Fibroblast of the conjunctiva (primary cell): Measurements from ENCODE around the gene WASF3.

ENCODE experiments used
- DNase-seq: peaks from one replicate; pipeline ENCODE4 v3.0.0-alpha.2; 2010; ENCODE audit warnings: low read depth

The WASF3 gene

GRCh38 chr13:26686285-26686684 is 128.8 kb downstream of the WASF3 start:
- DNase-seq, result no peak

- DNase-seq, result no peak
Observed at GRCh38 chr13:26688286-26688685, 130.8 kb downstream of the WASF3 start.

- DNase-seq, result no peak
Observed at GRCh38 chr13:26688980-26689379, 131.5 kb downstream of the WASF3 start.

GRCh38 chr13:26693749-26694463 is 136.4 kb downstream of the WASF3 start:
- DNase-seq, result no peak

- no peak for DNase-seq
Observed at GRCh38 chr13:26694609-26695359, 137.3 kb downstream of the WASF3 start.

GRCh38 chr13:26695360-26695705 is 137.8 kb downstream of the WASF3 start:
- no peak for DNase-seq

- DNase-seq, result no peak
Observed at GRCh38 chr13:26695891-26696311, 138.4 kb downstream of the WASF3 start.

GRCh38 chr13:26697069-26697955 is 139.8 kb downstream of the WASF3 start:
- DNase-seq, result no peak

- peak; percentile 75 for DNase-seq
Observed at GRCh38 chr13:26698392-26699196, 141.1 kb downstream of the WASF3 start.

GRCh38 chr13:26699197-26699490 is 141.7 kb downstream of the WASF3 start:
- no peak for DNase-seq

- no peak for DNase-seq
Observed at GRCh38 chr13:26705536-26705935, 148.1 kb downstream of the WASF3 start.

- DNase-seq, result no peak
Observed at GRCh38 chr13:26706381-26706780, 148.9 kb downstream of the WASF3 start.

- peak; percentile 12 for DNase-seq
Observed at GRCh38 chr13:26707122-26708006, 149.9 kb downstream of the WASF3 start.

- DNase-seq, result no peak
Observed at GRCh38 chr13:26708007-26708297, 150.5 kb downstream of the WASF3 start.

- DNase-seq, result no peak
Observed at GRCh38 chr13:26709461-26709860, 152.0 kb downstream of the WASF3 start.

- no peak for DNase-seq
Observed at GRCh38 chr13:26710166-26710565, 152.7 kb downstream of the WASF3 start.

GRCh38 chr13:26711211-26711610 is 153.7 kb downstream of the WASF3 start:
- no peak for DNase-seq

- no peak for DNase-seq
Observed at GRCh38 chr13:26713341-26713740, 155.9 kb downstream of the WASF3 start.

GRCh38 chr13:26716984-26717383 is 159.5 kb downstream of the WASF3 start:
- no peak for DNase-seq

GRCh38 chr13:26718146-26718545 is 160.7 kb downstream of the WASF3 start:
- no peak for DNase-seq

GRCh38 chr13:26718872-26719271 is 161.4 kb downstream of the WASF3 start:
- DNase-seq, result no peak
